CD4-positive, alpha-beta T cell treated with Interleukin-6 for 4 hours (primary cell): ENCODE measurements around the gene PDE6A.

ENCODE experiments used
- DNase-seq: peaks from one replicate; pipeline ENCODE4 v3.0.0-alpha.2; 2020; ENCODE audit warnings: mixed read lengths

The PDE6A gene

DNA sequence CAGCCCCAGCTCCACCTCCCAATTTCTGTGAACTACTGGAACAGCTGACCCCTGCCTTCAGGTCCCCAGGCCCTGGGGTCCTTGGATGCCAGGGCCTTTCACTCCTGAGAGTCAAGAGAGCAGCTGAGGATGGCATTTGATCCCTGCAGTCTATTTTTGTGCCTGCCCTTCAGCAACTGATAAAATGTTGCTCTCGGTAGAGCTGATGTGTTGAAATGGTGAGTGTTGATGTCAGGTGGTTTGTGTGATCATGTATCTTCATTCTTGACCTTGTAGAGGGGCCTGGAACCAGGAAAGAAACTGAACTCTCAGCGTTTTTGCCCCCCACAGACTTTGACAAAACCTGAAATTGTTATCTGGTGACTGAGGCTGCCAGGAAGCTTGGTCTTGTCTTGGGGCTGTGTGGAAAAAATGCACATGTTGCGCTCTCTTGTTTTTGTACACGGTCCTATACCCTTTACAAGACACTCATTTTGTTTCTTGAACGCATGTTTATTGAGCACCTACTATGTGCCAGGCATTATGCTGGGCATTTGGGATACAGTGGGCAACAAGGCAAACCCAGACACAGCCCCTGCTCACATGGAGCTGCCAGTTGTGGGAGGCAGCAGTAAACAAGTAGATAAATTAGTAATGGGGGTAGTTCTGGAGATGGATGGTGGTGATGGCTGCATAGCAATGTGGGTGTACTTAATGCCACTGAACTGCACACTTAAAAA lies 136.2 kb downstream of the PDE6A start:
- DNase-seq = no peak
